ENCODE results near the gene DCDC2C.
A peak's percentile ranks its signal among the peaks of the same experiment; 100 is the strongest.

DCDC2C gene

DNA sequence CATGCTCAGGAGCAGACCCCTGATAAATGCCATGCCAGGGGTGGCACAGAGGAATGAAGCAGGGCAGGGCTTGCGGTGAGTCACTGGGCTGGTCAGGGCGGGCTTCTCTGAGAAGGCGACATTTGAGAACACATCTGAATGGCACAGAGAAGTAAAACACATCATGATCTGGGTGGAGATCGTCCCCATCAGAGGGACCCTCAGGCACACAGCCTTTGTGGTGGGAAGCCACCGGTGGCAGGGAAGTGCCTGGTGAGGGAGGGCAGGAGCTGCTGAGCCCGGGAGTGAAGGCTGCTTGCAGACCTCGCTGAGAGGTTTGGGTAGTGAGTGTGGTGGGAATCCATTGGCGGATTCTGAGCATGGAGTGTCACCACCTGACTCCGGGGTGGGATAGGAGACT, 44.5 kb downstream of the DCDC2C start:
- DNase-seq: no peak

DNA sequence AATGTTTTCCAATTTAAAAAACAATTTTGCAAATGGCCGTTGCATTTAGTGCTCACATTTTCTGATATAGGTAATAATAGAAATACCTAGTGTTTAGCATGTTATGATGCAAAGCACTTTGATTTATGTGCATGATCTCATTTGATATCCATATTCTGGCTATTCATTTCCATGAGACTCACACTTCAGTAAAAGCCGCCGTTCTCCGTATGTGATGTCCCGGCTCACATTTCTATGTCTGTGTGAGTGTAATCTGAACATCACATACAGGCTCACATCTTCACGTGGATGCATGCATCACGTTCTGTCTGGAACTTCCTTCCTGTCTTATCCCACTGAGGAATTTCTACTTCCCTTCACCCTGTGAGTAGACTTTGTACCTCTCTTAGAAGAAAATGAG, 45.8 kb downstream of the DCDC2C start:
- DNase-seq: no peak

DNA sequence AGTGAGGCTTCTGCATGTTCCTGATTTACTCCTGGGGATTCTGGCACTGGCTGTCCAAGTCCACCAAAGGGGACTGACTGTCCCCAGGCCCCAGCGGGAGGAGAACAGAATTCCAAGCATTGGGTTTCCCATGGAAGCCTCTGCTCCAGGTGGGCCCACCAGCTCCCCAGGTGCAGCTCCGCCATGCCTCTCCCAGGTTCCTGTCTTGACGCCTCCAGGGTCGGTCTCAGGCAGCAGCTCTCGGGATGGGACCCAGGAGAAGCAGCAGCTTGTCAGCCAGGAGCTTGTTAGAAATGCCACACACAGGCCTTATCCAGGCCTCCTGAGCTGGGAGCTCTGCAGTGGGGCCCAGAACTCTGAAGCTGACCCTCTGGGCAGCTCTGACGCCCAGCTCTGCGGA, 47.9 kb downstream of the DCDC2C start:
- no peak for DNase-seq

DNA sequence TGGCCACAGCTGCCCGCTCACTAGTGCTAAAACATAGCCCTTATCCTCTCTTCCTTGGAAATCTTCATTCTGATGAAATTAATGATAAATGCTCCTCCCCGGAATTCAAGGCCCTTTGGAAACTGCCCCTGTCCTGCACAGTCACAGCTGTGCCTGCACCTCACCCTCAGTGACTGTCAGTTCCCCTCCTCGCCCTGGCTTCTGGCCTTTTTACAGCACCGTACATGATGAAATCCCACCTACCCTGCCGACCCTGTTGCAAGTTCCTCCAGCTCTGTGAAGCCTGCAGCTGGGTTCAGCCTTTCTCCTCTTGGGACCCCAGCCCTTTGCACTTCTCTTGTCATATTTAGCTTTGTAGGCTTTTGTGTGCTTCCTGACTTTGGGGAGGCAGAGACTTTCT, 48.4 kb downstream of the DCDC2C start:
- DNase-seq: no peak

DNA sequence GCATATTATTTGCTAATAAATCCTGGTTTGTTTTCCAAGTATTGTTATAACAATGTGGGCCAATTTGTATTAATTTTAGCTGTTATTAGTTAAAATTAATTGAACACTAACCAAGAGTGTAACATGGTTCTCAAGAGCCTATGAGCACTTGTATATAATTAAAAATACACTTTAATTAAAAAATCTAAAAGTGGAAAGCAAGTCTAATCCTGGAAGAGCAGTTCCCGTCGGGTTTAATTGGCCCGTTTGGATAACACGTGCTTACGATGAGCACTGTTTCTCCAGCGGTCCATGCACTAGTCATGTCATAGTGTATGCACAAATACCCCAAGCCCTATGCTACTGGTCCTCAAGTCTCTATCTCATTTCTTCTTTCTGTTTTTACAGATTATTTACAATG, 49.0 kb downstream of the DCDC2C start:
- DNase-seq: no peak

DNA sequence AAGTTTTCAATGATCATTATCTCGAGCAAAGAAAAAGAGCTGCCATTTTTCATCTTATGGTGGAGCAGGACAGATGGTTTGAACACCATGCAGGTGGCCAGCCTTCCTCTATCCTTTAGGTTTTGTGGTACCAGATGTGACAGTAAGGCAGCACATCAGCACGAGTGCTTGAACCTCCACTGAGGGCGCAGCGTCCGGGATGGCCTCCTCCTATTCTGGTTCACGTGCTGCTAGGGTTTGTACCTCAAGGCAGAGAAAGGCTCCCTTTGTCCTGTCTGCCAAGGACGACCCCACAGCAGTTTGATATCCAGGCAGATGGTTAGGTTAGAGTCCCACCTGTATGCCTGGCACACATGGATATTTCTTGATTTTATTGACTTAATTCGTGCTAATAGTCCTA, 50.2 kb downstream of the DCDC2C start:
- no peak for DNase-seq

DNA sequence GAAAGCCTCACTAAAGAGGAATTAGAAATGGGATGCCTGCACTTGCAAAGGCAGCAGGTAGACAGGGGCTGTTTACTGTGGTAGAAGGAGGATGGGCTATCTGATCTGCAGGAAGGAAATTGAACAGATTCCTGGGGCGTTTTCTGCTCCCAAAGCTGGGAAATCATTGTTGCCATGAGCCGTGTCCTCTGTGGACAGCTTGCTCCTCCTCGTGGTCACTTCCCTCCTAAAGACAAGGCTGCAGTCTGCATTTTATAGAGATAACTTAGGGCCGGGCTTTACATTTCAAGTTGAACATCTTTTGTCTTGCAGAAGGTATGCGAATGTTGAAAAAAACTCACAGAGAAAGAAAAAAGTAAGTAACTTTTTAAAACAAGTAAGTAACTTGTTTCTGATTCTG, 50.9 kb downstream of the DCDC2C start:
- DNase-seq: no peak

DNA sequence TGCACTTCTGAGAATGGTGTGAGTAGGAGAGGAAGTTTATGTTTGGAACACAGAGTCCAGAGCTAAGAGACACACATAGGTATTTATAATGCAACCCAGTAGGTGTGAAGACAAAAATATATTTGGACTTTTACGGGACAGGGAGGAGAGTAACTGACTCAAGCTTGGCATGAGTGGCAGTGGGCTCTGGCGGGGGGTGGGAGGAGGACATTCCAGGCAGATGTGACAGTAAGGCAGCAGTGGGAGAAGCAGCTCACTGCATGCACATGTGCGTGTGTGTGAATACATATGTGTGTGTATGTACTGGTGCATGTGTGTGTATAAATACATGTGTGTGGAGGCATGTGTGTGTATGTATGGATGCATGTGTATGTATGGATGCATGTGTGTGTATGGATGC, 51.4 kb downstream of the DCDC2C start:
- DNase-seq: no peak

DNA sequence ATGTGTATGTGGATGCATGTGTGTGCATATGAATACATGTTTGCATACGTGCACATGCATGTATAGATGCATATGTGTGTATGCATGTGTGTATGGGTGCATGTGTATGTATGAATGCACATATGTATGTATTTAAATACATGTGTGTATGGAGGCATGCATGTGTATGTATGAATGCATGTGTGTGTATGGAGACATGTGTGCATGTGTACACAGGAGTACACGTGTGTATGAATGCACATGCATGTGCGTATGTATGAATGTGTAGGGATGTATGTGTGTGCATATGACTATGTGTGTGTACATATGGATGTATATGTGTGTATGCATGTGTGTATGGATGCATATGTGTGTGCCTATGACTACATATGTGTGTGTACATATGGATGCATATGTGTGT, 51.9 kb downstream of the DCDC2C start:
- DNase-seq: no peak

DNA sequence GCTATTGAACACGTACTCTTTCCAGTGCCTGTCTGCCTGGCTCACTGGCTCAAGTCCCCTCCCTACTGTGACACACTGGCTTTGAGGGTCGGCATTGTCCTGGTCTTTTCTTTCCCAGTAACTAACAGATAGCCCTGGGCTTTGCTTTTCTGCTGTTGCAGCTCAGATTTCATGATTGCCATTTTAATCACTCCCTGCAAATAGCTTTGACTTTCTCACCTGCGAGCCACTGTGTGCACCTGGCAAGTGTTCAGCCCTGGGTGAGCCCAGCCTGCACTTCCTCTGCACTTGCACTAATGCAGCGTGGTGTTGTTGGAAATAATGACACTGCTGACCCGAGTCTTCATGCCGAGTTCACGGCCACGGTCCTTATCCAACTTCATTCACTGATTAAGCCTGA, 52.9 kb downstream of the DCDC2C start:
- DNase-seq: peak; percentile 86

DNA sequence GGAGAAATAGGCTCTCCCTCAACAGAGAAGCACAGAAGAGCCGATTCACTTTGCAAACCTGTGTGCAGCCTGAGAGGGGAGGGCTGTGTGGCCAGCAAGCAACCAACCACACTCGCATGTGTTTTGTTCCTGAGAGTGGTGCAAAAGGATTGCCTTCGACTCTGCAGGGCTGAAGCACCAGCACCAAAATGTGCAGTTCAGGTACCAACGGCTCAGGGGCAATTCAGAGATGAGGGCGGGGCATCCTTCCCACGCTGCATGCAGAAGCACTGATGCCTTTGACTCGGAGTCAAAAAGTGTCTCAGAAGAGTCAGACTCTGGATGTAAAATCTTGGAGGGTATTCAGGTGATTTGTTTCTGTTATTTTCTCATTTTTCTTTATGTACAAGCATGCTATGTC, 55.5 kb downstream of the DCDC2C start:
- no peak for DNase-seq

DNA sequence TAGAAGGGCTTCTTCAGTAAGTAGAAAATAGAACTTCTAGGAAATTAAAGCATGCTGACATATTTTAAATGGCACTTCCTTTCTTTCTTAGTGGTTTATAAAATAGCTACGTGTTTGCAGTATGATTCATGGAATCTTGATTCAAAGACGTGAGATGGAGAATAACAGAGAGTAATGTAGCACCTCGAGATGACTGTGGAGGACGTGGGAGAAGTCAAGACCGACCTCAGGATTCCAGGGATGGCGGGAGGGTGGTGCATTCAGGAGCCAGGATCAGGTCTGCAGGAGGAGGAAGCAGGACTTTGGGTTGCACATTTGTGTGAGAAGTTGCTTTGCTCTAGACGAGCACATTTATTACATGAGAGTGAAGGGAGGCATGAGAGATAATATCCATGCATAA, 56.0 kb downstream of the DCDC2C start:
- no peak for DNase-seq

DNA sequence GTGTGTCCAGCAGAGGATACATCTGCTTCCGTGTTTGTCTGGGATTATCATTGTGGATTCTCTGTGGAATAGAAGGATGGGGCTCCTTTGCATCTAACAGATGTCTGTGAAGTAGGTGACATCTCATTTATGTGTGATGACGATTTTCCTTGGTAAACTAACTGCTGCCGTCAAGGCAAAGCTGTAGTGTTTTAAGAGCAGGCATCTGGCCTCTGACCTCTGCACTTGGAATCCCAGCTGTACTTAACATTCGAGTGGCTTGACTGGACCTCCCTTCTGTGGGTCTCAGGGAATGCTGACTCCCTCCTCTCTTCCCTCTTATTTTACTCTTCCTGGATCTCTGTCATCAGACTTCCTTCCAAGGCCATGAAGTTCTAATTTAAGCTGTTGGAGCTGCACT, 56.4 kb downstream of the DCDC2C start:
- no peak for DNase-seq

DNA sequence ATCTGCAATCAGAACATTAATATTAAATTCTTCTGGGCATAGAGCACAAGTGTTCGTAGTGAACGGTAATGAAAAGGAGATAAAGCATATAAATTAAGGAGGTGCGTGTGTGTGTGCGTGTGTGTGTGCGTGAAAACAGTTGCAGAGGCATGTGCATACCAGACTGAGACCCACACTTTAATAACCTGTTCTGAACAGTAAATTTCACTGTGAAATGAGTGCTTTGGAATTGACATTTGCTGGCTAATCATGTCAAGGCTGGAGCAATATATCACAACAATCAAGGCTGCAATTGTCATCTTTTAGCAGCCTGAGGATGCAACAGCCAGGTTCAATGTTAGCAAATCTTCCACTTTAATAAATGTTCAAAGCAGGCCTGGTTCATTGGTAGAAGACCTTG, 57.9 kb downstream of the DCDC2C start:
- no peak for DNase-seq

DNA sequence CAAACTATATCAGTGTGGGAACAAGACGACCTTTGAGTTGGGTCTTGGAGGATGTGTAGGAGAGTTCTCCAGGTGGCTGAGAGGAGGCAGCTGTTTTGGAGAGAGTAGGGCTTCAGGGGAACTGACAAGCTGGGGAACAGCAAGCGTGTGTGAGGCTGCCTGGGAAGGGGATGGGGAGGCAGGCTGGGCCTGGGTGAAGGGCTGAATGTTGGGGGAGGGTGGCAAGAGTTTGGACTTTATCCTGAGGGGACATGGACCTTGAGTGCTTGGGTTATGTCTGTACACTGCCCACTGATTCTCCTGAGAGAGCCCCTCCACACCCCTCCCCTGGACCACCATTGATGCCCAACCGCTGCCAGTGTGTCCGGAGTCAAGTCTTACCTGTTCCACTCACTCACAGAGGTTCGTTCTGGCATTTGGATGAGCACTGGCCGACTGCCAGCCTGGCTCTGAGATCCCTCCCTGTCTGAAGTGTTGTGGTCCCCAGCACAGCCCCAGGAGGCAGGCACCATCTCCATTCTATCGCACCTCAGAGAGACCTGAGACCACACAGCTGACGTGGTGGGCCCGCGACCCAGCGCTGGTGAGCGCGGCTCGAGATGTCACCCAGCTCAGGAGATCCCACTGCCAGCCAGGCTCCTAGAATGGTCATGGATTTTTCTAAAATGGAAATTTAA, 59.5 kb downstream of the DCDC2C start:
- DNase-seq: no peak

DNA sequence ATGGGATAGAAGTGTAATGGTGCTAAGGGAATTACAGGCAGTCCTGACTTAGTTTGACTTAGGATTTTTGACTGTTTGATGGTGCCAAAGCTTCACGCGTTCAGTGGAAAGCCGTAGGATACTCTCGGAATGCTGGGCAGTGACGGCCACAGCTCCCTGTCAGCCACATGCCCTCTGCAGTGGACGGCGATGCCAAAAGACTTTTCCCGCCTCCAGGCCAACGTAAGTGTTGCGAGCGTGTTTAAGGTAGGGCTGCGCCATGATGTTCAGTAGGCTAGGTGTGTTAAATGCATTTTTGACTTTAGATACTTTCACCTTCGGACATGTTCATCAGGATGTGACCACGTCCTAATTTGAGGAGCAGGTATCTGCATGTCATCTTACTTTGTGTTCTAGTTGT, 63.4 kb downstream of the DCDC2C start:
- DNase-seq: no peak

DNA sequence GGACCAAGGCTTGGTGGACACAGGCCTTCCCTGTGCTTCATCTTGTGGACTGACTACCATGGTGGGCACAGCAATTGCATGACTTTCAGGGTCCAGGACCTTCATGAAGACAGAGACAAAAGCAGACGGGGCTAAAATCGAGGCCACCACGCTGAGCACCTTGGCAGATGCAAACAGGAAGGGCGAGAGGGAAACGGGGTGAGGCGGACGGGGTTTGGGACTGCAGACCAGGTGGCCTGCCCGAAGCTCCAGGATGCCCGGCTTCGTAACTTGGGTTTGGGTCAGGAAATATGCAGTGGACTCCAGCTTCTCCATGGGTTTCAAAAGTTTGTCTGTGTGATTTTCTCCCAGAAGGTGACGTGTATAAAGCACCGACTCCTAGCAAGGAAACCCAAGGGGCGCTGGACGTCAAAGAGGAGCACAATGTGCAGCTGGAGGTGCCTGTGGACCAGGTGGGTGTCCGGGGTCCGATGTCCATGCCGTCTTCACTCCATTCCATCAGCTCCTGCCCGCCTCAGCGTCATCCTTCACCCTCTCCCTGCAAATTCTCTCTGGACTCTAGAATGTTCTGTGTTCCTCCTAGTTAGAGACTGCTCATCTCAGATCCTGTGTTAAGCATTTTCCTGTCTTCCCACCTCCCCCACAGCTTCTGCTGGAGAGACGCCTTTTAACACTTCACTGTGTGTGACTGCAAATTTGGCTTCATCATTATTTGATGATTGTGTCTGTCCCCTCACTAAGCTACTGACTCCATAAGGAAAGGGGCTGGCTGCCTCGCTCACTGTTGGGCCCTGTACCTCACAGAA, 65.8 kb downstream of the DCDC2C start:
- DNase-seq: no peak

DNA sequence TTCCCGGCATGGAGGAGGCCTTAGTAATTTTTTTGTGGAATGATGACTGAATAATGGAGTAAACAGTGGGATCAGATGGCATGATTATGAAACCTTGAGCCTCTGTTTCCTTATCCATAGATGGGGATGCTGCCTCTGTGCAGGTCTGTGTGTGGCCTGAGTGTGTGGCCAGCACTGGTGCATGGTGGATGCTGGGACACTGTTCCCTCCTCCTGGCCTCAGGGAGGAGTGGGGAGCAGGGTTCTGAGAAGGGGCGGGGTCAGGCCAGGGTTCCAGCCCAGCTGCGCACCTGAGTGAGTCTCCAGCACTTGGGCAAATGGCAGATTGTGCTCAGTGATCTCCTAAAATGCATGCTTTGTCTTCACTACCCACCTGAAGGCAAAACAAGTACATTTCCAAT, 66.4 kb downstream of the DCDC2C start:
- no peak for DNase-seq

DNA sequence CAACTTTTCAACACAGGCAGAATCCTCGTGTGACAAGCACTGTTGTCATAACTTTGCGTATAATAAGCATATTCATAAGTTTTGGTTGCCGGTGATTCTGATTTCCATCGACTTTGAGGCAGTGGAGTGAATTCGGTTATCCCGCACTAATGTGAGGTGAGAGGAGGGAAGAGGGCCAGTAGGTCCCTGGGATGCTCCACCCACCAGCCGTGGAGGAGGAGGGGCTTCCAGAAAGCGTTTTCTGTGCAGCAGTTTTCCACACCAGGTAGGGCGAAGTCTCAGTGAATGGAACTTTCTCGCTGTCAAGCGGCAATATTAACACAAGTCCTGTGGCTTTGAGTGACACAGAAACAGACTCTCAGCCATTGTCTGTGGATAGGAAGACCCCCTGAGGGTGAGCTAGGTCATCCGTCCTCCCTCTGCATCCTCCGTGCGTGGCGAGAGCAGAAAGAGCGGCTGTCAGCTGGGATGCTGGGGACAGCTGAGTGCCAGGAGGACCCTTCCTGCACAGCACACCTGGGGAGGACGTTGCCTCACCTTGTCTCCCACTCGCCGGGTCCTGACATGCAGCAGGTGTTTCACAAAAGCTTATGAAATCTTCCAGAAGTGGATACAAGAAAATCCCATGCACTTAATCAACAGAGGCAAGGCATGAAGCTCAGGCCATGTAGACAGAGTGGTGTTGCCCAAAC, 67.5 kb downstream of the DCDC2C start:
- DNase-seq: no peak

DNA sequence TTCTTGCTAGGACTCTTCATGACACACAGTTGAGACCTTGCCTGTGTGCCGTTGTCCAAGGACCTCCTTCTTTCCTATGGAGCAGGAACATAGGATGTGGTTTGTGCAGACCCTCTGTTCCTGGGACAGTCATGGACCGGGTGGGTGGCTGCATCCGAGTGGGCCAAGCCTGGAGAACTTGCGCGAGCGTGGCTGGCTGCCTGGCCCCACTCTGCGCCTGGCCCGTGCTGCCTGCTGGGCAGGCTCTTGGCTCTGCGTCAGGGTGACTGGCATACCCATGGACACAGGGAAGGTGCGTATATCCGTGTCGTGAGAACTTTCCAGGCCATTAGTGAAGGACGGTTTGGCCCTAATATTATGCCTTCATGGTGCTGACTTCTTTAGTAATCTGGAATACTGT, 68.2 kb downstream of the DCDC2C start:
- DNase-seq: no peak

DNA sequence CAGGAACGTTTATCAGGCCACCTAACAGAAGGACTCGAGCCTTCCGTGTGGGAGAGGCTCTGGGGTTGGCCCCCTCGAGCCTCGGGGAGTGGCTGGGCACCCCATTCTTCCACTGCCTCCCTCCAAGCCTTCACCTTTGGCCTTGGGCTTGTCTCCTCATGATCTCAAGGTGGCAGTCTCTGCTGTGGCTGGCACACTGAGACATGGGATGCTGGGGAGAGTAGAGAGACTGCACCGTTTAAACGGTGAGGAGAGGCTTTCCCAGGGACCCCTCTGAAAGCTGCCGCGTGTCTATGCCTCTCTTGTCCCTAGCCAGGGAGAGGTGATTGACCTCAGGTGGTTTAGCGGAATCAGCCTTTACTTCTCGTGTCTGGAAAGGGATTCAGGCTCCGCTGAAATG, 71.0 kb downstream of the DCDC2C start:
- DNase-seq: no peak

DNA sequence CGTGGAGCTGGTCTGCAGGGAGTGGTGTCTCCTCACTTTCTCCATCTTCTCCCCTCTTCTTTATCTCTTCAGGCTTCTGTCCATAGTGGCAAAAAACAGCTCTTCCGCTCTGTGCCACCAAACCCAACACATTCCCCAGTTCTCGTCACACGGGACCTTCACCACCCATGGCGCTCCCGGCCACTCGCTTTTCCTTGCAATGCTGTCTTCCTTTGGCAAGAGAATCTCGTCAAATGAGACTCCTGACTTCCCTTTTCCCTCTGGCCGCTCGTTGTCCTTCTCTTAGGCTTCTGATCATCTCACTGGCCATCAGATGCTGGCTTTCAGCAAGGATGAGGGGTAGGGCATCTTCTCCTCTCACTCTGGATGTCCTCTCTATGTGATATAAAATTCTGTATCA, 72.9 kb downstream of the DCDC2C start:
- no peak for DNase-seq

DNA sequence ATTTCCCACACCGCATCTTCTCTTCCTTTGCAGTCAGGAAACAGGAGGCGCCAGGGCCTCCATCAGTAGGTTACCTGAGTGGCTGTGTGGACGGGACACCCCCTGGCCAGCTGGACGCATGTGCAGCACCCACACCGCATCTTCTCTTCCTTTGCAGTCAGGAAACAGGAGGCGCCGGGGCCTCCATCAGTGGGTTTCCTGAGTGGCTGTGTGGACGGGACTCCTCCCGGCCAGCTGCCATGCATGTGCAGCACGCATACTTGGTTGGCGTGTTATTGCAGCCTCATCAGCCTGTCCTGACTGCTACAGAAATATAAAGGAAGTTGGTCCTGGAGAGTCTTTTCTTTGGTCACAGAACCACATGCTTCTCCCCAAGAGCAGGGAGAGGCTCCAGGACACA, 74.6 kb downstream of the DCDC2C start:
- no peak for DNase-seq

DNA sequence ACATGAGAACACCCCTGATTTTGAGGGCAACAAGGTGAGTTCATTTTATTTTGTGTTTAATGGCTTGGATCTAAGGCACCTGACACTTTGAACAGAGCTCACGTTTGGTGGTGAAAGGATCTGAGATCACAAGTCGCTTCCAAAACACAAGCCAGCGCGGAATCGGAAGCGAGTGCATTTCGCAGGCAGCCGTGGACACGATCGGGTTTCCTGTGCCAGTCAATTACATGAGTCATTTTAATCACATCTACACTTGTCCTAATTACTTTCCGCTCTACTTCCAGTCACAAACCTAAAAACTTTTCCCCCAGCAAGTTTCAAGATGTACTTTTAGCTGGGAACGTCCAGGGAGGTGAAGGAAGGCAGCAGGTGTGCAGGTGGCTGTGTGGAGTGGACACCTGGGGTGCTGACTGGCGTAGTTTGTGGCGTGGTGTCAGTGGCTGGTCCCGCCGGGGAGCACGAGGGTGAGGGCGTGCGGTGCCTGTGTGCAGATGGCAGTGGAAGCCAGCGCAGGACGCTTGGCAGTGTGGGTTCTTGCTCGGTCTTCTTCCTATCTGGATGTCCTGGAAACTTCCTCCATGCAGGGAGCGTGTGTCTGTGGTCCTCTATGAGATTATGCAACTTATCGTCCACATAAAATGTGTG, 75.6 kb downstream of the DCDC2C start:
- no peak for DNase-seq

Data from NCI-H1105 treated with DMSO at 0.1 percent for 48 hours (cell line).